ENCODE measurements around the gene YAE1.

YAE1 gene

DNA sequence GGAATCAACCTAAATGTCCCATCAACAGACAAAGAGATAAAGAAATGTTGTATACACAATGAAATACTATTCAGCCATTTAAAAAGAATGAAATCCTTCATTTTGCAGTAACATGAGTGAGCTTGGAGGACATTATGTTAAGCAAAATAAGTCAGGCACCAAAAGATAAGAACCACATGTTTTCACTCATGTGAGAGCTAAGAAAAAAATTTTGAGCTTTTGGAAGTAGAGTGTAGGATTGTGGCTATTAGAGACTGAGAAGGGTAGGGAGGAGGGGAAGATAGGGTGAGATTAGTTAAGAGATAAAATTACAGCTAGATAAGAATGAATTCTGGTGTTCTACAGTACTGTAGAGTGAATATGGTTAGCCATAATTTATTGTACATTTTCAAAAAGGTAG is 8.3 kb upstream of the YAE1 start:
- no peak for DNase-seq

DNA sequence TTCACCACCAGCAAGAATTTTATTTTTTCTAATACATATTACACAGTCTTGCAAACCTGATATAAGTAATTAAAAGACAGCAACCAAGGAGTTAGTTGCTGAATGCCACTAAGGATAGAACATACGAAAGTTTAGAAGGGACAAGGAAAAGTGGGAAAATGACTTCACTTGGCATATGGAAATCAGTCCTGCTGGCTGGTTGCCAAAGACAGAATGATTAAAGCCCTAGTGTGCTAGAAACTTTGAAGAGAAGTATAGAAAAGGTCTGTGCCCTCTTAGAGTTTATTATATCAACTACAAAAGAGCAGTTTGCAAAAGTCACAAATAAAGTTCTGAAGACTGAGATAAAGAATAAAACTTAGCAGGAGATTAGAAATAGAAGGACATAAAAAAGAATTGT is 5.8 kb upstream of the YAE1 start:
- DNase-seq = no peak

DNA sequence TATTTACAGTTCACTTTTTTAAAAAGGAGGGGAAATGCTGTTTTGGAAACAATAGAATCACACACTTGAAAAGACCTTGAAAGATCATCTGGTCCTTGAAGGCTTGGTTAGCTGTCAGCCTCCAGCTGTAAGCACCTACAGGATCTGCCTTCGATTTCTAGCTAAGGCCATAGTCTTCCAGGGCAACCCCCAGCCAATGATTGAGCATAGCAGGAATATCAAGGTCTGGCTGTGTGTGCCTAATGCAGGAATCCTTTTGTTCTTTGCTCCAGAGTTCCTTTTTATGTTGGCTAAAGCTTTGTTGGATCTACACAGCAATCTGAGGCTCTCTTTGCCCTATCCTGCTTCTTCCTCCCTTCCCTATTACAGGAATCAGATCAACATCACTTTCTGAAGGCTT is 5.2 kb upstream of the YAE1 start:
- no peak for DNase-seq

DNA sequence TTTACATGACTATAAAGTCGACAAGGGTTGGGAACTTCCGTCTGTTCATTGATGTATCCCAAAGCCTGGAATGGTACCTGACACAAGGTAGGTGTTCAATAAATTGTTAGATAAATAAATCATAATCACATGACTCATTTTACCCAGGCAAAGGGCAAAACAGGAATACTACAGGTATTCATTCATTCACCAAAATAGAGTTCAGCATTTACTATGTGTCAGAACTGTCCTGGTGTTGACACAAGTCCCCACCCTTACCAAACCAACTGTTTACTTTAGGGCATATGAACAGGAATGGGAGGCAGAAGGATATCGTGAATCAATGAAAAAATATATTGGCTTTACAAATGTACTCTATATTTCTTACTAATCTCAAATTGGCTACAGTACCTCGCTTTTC is 666 bp upstream of the YAE1 start:
- DNase-seq = no peak

DNA sequence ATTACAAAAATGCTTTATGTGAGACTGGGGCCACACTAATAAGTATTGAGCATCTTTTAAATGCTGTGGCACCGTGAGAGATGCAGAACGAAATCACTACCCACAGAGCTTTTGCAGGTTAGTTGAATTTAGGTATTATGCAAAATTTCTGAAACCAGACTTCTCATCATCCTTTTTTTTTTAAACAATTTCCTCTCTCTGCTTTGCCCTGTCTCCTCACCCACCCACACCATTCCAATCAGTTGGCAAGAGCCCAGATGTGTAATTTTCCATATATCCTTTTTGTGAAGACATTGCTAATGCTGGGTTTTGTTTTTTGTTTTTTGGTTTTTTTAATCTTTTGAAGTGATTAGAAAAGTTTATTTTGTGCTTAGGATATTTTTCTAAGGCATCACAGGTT is 1.1 kb downstream of the YAE1 start:
- no peak for DNase-seq

DNA sequence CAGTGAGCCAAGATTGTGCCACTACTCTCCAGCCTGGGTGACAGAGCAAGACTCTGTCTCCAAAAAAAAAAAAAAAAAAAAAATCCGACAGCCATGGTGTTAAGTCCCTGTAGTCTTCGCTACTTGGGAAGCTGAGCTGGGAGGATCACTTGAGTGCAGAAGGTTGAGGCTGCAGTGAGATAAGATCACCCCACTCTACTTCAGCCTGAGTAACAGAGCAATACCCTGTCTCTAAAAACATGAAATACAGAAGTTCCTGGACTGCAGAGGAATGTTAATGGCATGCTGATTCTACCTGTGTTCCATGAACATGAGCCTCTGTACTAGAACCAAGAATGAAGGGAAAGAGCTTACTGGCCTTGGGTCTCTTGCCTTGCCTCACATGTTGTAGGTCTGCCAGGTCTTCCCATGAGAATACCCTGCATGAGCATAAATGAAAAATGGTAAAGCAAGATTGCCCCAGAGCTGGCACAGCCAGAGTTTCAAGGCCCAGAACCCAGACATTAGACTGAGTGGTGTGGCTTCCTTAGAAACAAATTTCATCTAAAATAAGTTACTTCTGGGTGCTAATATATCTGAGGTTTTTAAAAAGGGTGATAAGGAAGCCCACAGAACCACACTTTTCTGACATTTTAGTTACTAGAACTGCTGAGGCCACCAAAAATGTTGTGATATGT is 8.6 kb downstream of the YAE1 start:
- DNase-seq = no peak

DNA sequence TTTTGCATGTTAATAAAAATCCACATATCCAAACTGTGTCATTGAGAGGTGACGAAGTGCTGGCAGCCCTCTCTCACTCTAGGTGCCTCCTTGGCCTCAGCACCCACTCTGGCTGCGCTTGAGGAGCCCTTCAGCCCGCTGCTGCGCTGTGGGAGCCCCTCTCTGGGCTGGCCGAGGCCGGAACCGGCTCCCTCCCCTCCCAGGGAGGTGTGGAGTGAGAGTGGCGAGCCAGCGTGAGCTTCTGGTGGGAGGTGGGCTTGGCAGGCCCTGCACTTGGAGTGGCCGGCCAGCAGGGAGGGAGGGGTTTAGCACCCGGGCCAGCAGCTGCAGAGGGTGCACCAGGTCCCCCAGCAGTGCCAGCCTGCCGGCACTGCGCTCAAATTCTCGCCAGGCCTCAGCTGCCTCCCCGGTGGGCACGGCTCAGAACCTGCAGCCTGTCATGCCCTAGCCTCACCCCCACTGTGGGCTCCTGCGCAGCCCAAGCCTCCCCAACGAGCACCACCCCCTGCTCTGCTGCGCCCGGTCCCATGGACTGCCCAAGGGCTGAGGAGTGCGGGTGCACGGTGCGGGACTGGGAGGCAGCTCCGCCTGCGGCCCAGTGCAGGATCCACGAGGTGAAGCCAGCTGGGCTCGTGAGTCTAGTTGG is 11.1 kb downstream of the YAE1 start:
- no peak for DNase-seq

DNA sequence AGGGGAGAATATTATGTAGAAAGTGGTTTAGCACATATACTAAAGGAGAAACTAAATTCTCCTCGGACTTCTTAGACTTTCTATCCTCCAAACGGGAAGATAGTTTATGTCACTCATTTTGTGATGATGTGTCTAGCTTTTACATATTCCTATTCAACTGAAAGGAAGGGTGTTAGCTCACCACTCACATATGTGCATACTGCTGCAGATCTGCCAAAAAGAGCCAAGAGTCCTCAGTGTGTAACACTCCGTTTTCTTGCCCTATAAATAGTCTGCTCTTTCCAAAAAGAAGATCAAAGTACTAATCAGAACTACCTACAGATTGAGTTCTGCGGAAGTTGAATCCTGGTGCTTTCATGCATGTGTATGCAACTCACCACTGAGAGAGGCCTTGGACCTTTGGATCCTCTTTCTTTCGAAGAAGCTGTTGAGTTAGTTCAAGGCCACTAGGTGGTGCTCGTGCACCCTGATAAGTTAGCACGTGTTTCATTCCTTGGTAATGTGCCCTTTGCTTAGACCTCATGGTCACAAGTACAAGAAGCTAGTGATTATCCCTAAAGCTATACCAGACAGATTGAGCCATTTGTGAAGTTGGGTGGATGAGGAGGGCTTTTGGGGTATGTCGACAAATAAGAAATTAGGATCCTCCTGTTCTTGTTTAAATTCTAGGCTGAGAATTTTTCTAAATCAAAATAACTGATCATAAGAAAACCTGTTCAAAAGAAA is 14.1 kb downstream of the YAE1 start:
- peak; percentile 75 for DNase-seq

DNA sequence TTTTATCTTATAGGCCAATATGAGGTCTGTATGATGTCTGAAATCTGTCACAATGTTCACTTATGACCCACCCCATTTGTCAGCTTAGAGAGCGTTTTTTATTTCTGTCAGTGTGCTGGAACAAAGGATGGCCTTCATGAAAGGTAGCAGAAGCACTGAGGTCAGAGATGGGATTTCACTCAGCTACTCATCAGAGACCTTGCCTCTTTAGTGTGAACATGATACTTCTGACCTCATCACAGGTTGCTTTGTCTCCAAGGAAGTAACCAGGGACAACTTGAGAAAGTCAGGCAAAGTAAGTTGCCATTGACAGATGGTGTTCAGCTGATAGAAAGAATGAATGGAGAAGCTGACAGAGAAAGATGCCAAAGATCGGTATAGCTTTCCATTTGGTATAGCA is 16.3 kb downstream of the YAE1 start:
- DNase-seq = no peak

DNA sequence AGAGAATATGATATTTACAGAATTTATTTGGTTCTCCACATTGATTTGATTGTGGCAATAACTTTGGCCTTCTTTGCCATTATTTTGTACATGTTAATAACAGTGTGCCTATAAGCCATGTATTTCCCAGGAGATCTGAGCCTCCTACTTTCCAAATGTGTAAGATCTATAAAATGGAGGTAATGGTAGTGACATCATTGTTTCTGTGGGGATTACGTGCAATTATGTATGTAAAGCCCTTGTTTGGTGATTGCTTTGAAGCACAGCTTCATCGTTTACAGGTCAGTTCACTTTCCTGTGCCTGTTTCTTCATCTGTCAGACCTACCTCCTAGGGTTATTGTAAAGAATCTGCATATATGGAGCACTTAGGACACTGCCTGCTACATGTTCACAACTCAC is 17.3 kb downstream of the YAE1 start:
- no peak for DNase-seq

DNA sequence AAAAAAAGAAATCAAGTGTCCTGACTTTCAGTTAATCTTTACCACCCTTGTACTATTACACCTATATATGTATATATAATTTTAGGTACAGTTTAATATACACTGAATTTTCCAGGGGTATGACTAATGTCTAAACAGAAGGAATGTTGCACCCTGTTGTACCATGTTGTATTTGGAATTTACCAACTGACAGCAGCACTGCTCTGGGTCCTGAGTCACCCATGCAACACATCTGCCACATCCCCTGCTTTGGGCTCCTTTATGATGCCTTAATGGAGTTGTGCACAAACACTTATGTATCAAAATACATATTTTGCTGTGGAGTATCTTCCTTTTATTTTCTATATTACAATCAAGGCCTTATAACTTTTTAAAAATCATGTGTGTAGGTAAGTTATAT is 21.2 kb downstream of the YAE1 start:
- DNase-seq = no peak

DNA sequence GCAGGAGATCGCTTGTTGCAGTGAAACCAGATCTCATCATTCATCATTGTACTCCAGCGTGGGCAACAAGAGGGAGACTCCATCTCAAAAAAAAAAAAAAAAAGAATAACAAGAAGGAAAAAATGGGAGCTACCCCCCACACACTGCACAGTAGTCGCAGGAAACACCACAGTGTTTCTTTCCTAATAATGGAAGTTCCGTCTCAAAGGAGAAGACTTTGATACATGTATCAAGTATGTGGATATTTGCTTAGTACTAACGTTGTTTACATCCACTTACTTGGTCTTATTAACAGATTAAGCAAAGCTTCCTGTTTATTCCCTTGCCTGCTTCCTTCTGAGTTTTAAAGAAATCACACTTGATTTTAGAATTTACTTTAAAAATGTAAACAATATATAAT is 22.2 kb downstream of the YAE1 start:
- no peak for DNase-seq

DNA sequence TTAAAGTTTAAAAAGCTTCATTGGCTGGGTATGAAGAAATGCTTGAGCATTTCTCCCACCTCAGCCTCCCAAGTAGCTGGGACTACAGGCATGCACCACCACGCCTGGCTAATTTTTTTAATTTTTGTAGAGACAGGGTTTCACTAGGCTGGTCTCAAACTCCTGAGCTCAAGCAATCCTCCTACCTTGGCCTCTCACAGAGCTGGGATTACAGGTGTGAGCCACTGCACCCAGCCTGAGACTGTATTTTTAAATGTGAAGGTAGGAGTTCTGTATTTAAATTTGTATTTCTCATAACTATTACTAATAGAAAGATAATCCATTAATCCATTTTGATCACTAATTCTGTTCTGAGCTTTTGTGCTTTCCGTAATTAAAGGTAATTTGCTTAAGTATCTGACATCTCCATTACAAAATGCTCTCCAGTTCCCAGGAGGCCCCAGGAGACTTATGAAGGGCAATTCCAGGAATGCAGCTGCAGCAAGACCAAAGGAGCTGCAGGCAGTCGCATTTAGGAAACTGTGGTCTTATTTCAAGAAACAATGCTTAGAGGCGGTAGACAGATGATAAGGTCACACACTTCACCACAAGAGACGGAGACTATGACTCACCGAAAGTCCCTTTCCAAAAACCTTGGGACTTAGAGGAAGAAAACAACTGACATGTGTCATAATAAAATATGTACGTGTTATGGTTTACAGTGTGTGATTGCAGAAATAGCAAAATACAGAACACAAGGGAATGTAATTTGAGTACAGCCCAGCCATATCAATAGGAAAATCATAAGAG is 23.3 kb downstream of the YAE1 start:
- DNase-seq = no peak

DNA sequence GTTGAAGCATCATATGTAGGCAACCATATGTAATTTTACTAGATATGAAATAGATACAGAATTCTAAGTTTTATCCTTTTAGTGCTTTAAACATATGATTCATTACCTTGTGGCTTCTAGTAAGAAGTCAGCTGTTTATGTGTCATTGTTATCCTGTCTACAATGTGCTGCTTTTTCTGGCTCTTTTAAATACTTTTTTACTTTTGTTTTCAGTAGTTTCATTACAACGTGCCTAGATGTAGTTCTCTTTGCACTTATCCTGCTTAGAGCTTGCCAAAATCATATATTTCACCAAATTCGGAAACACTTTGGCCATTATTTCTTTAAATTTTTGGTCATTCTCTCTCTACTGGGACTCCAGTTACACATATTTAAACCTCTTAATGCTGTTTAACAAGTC is 26.4 kb downstream of the YAE1 start:
- no peak for DNase-seq

DNA sequence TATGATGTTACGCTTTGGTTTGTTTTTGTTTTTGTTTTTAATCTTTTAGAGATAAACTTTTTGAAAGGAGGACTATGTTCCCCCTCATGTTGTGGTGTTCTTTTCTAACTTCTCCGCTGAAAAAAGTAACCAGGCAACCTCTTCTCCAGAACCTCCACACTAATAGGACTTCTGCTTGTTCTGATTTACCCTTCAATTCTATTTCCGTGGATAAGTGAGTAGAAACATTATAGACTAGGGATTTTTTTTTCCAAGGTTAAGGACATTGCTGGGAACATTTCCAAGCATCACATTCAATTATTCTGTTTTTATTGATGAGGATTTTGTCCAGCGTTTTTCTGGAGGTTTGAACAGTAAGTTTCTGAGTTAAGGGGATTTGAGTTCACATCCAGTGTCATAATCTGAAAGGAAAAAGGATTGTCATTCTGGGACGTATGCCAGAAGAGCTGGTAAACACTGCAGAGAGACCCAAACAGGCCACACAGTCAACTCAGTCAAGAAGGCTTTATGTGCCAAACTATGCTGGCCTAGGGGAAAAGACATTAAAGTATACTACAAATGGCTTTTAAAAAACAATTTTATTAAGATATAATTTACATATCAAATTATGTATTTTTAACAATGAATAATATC is 28.9 kb downstream of the YAE1 start:
- peak; percentile 54 for DNase-seq

DNA sequence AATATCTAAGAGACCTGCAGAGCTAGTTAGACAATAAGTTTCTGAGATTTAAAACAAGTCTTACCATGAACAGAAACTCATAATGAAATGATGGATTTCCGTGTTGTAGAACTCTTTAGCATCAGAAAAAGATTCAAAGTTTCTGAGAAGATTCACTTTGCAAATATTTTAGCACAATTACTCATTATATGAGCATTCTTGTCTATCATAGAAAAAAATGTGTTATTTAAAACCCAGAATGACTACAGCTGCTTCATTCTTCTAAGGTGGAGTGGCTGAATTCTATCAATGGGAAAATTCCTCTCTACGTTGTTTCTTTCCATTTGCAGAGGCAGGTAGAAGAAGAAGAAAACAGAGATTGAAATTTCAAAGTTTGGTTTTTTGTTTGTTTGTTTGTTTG is 36.1 kb downstream of the YAE1 start:
- DNase-seq = no peak

DNA sequence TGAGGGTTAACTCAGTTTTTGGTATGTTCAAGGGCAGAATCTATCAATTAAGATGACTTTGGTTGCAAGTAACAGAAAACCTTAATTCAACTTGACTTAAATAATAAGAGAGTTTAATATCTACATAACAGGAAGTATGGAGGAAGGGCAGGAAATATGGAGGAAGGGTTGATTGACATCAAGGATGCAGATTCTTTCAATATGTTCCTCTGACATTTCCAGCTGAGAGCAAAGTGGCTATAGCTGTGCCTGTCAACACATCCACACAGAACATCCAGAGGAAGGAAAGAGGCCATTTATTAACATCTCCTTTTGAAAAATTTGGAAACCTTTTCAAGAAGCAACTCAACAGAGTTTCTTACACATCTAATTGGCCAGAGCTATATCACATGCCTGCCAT is 37.7 kb downstream of the YAE1 start:
- DNase-seq = no peak

DNA sequence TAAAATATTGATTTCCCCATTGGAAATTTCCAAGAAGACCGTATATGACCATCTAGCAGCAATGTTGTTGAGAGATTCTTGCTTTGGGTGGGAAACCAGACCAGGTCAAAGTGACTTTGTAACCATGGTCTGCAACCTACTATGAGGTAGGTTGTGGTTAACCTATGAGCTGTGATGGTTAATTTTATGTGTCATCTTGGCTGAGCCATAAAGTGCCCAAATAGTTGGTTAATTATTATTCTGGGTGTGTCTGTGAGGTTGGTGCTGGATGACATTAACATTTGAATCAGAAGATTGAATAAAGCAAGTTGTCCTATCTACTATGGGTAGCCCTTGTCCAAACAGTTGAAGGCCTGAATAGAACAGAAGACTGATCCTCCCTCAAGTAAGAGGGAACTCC is 38.9 kb downstream of the YAE1 start:
- no peak for DNase-seq

DNA sequence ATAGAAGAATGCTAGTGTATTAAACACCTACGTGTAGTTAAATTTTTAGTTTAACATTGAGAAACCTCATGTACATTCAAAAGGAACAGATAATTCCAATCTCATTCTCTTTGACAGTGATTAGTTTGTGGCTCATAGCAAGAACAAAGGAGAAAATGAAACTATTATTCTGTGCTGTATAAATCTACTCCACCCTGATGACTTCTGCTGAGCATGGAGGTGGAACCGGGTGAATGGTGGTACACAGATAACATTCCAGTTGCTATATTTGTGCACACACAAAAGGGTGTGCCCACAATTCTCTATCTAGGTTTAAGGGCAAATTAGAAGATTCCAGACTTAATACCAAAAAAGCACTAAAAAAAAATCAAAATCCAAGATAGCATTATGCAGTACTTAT is 40.1 kb downstream of the YAE1 start:
- DNase-seq = no peak

DNA sequence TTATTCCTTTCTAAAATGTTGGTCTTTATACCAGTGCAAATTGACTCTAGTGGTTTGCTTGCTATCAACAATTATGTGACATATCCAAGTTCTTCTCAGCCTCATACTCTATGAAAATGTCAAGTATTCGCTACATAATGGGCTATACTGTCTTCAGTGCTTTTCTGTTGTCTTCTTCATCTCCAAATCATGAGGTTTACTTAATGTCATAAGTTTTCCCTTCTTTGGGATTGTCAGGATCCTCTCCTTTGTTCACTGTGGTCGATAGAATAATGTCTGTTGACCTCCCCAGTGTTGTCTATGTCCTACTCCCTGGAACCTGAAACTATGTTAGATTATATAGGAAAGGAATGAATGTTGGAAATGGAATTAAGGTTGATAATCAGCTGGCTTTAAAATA is 40.7 kb downstream of the YAE1 start:
- no peak for DNase-seq

DNA sequence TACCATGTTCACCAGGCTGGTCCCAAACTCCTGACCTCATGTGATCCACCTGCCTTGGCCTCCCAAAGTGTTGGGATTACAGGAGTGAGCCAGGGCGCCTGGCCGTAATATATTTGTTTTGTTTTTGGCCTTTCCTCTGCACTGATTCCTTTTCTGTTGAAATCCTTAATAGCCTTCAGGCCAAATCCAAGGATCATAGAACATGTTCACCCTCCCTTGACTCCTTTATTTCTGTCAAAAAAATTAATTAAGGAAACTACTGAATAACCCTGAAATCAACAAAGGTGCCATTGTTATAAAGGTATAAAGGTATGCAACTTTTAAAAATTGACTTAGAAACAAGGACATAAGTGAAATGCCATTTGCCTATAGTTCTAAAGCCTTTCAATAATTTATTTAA is 41.7 kb downstream of the YAE1 start:
- DNase-seq = no peak

DNA sequence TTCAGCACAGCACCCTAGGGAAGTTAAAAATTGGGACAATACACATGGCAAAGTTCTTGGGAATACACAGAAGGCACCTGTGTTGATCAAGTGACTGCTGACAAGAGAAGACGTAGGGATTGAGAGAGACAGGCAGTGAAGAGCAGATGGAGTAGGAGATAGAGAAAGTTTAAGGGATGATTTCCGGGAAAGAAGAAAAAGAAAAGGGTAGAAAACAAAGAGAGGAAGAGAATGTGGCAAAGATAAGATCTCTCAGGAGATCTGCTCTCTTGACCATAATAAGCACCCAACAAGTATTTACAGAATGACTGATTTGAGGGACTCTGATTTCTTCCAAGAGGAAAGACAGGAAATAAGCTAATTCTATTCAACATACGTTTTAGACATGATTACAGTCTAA is 42.1 kb downstream of the YAE1 start:
- DNase-seq = no peak
